HG03175 (cell line): ENCODE measurements around the gene MED17.

ENCODE experiments used
- ATAC-seq: cut with Tn5 transposase; IDR thresholded peaks from one replicate; pipeline ENCODE4 v1.9.1; 2021; ENCODE audit warnings: mild to moderate bottlenecking, moderate library complexity; ENCODE audit not compliant: unreplicated experiment

MED17 gene

DNA sequence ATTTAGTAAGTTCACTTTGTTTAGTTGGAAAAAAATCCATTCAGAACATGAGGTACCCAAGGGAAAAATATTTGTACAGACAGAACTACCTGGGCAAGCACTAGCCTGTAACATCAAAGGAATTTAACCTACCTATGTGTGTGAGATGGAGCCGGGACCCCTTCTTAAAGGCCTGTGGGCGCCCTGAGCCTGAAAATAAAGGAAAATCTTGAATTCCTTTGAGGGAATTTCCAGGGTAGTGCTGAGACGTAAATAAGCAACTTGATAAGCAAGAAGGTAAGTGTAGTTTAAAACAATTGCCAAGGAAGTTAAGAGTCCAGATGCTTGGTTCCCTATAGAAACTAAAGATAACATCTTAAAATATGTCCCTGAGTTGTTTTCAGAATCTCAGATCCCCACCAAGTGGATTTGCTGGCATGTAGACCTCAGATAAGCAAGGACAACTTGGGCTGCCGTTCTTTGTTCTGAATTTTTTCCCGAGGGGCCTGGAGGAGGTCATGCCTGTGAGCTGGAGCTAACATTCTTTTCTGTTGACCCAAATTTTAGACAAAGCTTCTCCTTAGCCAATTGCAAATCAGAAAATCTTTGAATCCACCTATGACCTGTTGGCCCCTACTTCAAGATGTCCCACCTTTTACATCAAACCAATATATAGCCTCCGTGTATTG lies 31.0 kb downstream of the MED17 start:
- ATAC-seq: no peak

DNA sequence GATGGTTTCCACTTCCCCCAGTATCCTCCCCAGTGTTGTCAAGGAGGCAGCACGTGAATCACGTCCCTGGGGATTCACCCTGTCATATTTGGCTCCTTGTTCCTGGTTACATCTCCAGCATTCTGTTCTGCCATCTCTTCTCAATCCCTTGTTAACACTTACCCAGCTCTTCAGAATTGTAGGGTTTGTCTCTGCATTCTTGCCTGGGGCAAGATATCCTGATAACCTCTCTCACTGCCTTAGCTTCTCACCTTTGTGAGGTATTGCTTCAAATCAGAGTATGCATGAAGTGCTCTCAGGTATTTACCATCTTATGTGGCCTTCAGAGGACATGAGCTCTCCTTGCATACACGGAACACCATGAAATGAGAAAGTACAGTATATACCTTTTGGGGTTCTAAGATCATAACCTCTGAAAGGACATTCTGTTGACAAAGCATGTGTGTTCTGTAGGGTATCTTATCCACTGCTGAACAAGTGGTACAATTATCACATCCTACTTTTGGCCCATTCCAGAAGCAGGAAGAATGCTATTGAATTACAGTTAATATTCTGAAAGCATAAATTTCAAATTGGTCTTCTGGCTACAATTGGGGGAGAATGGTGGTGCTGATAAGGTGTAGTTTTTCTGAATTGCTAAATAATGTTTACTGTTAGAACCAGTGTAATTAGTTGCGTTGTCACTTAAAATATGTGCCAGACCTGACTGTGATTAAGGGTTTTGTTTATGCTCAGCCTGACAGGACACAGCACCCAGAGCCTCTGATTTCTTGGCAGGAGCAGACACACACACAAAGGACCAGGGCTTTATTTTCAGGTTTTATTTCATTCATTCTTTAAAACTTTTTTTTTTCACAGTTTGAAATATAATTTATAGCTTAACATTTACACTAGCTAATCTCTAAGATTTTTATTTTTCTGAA lies 33.6 kb downstream of the MED17 start:
- no peak for ATAC-seq

DNA sequence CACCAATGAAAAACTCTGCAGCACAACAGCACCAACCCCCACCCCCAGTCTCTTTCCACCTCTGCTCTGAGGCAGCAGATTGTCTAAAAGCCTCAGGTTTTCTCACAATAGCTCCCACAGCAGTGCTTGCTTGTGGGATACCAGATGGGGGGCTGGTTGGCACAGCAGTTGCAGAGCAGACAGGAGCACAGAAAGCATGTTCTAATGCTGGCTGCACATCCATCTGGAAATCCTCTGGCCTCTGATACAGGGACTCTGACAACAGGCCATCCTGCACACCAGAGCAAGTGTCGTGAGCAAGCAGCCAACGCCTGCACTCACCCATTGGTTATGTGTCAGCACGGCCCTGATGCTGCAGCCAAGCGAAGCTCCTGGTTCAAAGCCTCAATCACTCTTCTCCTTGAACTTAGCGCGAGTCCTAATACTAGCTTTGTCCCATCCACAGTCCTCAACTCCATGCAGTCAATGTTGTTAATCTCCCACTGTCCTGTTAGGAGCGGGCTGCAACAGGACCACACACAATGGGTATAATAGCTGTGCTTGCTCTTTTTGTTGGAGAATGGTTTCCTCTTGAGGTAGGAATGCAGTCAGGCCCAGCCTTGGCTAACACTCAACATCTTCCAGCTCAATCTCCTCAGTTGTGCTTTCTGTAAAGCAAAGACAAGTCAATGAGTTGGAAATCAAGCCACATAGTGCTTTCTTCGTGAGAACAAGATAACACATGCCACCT lies 36.0 kb downstream of the MED17 start:
- ATAC-seq: no peak

DNA sequence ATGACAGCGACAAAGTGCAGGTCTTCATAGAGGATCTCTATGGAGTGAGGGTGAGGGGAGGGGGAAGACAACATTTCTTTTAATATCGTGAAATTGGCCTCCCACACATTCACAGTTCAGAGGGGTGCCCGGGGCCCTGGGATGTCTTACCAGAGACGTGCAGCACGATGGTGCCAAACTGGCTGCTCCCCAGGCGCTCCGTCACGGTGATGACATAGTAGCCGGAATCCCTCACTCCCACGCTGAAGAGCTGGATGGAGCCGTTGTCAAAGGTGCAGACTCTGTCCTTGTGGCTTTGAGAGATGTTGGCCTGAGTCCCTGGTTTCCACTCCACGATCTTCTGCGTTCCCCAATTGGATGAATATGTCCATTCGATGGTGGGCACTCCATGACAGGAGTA lies 36.8 kb downstream of the MED17 start:
- ATAC-seq: no peak

DNA sequence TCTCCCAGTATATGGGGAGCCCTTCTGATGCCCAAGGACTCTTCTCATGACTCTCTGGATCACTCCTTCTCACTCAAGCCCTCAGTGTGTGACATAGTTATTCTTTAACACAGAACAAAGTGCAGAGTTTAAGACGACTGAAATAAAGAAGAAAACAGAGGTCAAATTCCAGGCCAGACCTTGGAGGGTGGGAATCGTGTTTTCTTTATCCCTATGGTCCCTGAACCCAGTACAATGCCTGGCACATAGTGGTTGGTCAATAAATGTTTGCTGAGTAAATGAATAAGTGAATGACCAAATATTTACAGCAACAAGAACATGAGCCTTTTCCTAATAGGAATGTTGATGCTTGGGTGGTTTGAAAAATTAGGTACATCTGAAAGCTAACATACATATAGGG lies 37.5 kb downstream of the MED17 start:
- ATAC-seq: no peak

DNA sequence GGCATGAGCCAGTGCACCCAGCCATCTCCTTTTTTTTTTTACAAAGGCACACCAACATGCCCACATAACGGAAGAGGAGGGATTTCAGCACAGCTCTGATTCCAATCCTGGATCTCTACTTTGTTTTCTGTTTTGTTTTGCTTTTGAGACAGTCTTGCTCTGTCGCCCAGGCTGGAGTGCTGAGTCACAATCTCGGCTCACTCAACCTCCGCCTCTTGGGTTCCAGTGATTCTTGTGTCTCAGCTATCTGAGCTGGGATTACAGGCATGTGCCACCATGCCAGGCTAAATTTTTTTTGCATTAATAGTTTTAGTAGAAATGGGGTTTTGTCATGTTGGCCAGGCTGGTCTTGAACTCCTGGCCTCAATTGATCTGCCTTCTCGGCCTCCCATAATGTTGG lies 38.3 kb downstream of the MED17 start:
- no peak for ATAC-seq

DNA sequence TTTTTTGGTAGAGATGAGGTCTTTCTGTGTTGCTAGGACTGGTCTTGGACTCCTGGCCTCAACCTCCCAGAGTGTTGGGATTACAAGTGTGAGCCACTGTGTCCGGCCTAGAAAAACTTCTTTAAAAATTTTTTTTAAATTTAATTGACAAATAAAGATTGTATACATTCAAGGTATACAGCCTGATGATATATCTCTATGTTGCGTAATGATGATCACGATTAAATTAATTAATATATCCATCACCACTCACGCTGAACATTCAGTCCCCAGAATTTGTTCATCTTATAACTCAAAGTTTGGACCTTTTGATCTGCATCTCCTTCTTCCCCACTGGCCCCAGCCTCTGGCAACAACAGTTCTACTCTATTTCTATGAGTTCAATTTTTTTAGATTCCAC lies 39.1 kb downstream of the MED17 start:
- ATAC-seq: no peak

DNA sequence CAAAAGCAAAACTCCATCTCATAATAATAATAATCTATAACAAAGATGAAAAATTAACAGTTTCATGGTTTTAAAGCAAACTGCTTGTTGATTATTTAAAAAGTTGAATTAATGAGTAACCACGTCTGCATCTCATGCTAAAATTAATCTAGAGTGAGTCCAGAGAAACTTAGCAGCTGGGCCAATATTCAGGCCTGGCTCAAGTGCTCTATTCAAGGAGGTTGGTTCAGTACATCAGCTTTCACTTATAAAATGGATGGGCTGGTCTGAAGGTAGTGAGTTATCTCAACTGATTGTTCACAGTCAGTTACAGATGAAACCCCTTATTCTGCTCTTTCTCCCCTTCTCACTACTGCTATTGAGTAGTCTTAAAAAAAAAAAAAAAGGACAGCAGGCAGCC lies 43.3 kb downstream of the MED17 start:
- no peak for ATAC-seq

DNA sequence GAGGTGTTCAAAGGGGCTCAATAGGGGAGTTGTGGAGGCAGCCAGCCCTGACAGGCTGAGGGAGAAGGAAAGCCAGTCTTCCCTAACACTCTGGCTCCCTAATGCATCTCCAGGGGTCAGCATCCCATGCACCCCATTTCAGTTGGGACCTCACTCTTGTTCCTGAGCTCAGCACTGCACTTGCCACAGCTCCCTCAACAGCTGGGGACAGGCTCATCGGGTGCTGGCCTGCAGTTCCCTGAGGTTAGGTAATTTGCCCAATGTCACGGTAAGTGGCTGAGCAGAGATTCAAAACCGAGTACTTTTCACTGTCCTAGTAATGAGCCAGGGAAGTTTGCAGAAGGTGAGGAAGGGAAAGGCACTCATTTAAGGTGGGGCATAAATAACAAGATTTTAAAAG lies 45.5 kb downstream of the MED17 start:
- ATAC-seq: no peak

DNA sequence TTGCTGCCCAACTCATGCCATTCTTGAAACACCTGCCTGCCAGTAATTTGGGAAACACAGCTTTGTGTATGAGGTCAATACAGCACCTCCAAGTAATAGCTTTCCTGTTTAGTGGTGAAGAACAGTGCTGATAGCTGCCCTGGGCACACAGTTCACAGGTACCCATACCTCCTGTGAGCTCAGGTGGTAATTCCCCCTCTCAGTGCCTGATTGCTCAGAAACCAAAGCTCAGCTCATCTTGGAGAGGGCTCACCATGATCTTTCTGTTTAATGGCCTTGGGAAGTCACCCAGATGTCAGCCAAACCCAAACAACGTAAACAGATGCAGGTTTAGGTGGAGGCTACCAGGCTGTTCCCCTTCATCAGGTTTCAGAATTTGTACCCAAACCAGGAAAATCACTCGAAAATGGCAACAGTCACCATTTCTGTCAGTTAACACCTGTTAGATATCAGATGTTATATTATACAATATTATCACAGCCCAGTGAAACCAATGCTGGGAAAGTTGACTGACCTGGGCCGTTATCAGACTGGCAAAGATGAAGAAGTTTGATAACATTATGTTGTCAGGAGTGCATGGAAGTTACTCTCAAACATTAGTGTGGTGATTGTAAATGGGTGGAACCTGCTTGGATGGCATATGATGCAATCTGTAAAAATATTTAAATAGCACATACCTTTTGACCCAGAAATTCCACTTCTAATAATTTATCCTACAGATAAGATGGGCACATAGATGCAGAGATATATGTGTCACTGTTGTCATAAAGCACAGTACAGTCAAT lies 47.5 kb downstream of the MED17 start:
- no peak for ATAC-seq

DNA sequence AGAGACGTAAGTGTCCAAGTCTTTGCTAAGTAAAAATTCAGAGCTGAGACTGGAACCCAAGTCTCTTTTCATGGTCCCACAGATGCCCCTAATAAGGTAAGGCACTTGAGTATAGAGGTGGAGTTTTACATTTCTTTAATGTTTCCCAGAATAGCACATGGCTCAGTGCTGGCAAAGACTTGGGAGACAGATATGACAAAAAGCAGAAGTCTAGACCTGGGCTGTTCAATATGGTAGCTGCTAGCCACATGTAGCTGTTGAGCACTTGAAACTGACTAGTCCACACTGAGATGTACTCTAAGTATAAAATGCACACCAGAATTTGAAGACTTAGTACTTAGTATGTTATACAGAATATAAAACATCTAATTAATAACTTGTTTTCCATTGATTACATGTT lies 48.7 kb downstream of the MED17 start:
- no peak for ATAC-seq

DNA sequence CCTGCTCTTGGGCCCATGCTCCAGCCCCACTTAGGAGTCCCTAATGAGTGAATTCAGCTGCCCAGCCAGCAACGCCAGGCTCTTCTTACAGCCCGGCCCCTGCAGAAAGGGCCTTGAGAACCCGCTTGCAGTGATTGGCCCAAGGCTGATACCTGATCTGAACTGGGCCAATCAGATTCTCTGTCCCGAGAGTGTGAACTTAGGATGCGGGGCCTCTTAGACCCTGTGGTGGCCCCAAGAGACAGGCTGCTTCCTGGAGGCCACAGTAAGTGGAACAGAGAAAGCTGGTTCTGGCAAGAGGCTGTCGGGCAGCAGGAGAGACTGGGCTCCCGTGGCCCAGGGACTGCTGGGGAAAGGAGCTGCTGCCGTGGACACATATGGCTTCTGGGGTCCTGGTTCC lies 54.9 kb downstream of the MED17 start:
- ATAC-seq: no peak

DNA sequence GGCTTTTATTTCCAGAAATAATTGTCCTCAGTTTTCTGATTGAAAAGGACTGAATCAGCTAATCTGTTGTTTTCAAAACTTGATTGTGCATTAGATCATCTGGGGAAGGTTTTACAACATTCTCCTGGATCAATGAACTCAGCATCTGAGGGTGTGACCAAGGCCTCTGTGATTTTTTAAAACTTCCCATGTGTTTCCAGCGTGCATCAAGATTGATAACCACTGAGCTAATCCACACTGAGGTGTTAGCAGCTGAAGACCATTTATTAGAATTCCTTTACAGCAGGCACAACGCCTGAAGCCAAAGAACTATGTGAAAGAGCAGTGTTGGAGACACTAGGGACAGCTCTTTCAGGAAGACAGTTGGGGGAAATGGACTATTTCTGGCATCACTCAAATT lies 56.1 kb downstream of the MED17 start:
- ATAC-seq: no peak

DNA sequence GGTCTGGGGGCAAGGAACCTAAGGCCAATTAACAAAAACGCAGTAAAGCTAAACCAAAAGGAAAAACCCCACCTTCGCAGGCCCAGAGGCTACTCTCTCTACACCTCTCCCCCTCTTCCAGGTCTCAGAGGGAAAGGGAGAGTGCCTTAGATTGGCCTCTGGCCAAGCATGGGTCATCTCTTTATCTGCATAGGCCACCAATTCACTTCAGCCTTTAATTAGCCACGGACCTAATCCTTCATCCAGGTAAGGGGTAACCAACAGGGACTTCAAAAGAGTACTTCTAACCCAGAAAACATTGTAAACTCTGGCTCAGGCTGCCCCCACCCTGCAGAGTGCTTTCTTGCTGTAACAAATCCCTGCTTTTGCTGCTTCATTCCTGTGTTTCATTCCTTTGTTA lies 56.9 kb downstream of the MED17 start:
- no peak for ATAC-seq

DNA sequence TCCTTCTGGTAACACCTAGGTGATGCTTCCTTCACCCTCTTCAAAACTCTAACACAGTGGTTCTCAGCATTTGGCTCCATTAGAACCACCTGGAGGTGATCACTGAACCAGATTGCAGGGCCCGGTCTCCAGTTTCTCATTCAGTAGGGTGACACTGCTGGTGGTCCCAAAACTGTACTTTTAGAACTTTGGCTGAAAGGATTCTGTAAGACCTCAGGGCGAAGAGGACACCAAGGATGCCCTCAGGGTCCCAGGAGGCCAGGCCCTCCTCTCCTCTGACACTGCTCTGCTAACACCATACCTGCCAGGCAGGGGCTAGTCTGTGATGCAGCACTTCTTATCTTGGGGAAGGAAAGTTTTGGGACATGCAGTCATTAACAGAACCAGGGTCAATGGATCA lies 57.4 kb downstream of the MED17 start:
- no peak for ATAC-seq

DNA sequence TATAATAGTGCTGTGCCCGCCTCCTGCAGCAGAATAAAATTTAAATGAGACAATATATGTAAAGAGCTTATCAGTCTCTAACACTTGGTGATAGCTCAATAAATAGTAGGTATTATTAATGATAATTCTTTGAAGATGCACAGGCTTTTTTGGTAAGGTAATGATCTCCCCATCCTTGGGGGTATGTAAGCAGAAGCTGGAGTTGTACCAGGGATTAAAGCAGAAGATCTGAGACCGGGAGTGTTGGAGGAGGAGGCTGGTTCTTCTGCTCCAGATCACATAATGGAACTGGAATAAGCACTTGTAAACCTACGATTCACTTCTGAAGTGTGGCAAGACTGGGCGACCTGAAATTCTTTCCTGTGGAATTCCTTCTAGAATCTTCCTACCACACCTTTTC lies 58.0 kb downstream of the MED17 start:
- no peak for ATAC-seq

DNA sequence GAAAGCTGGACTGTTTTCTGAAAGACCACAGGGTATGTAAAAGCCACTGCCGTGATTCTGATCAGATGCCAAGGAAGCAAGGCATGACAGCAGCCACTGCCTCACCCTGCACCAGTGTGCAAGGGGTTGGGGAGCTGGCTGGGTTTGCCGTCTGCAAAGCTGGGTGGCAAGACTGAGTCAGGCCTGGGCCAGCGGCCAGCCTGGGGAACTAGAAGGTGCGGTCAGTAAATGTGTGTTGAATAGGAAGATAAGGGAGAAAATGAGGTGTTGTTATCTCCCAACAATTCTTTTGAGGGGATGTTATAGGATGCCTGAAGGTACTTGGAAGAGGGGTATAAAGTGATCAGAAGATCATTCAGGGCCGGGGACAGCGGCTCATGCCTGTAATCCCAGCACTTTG lies 58.4 kb downstream of the MED17 start:
- no peak for ATAC-seq

DNA sequence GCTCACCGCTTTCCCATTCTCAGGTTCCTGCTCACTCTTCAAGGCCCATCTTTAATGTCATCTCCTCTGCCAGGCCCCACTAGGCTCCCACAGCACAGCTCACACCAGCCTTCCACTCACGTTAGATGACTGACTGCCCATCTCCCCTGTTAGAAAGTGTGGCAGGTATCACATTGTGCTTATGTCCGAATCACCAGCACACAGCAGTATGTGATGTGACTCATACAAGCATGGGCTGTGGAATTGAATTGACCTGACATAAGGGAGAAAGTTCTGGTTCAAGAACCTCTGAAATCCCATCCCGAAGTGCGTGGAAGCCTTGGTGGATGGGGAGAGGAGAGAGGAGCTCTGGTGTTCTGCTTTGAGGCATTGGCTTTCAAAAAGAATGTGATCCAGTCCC lies 59.8 kb downstream of the MED17 start:
- no peak for ATAC-seq

DNA sequence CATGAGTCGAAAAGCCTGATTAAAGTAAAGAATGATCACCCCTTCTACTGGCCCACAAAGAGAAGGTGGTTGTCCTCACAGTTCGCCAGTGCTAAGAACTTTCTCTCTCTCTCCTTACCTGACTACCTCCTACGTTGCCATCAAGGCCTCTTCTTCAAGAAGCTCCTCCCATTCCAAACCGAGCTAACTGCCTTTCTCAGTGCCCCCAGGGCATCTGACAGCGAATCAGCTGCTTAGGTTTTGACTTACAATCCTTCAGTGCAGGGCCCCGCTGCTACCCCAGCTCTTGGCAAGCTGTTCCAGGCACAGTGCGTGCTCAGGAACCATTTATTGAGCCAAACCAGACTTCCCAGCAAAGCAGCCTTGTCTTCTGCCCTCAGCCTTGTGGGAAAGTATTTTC lies 60.5 kb downstream of the MED17 start:
- ATAC-seq: no peak

DNA sequence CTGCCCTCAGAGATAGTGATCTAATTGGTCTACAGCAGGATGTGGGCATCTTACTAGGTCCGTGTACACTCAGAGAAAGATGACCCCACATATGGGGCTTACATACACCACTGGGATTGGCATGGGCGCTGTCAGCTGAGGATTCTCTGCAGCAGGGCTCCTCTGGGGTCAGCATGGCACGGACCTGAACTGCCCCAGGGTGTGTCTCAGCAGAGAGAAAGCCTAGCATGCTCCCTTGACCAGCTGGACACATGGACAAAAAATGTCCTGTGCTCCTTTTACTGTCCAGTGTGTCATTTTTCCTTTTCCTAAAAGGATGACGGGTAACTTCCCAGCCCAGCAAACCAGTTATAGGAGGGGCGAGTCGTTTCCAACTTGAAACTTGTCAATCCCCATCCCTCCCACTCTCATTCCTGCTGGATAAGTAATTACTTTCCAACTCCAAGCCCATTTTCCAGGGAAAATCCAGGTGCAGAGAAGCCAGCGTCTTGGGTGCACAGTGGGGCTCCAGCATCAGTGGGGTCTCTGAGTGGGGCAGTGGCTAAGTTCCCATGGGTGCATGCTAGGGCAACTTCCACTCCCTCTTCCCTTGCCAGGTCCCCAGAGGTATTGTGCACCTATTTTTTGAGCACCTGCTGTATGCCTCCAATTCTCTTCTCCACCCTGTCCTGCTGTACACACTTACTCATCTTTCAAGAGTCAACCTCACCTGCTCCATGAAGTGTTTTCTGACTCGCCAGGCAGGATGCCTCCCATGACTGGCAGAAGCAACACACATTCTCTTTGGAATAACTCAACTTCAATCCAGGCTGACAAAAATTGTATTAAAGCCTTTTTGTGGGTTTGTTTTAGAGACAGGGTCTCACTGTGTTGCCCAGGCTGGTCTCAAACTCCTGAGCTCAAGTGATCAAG lies 61.4 kb downstream of the MED17 start:
- ATAC-seq: no peak
